Measurements from ENCODE around the gene C16orf74. TPM values are rescaled to one million over a fixed set of nuclear protein-coding genes. Genes with fewer than 3 reads are reported as not detected.

C16orf74 gene
- total RNA-seq, 1 donor from 2014 or later: not detected

DNA sequence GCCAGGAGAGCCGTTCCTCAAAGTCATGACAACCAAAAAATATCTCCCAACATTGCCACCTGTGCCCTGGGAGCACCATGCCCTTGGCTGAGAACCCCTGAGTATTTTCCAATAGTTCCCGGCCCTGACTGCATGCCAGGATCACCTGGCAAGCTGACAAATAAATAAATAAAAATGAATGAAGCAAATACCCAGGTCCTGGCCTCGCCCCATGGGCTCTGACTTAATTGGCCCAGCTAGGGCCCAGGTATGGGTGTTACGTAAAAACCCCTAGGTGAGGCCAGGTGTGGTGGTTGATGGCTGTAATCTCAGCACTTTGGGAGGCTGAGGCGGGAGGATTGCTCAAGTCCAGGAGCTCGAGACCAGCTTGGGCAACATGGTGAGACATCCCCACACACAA is 2.7 kb upstream of the C16orf74 start:
- Mint-ChIP-seq H3K36me3 (ENCODE audit: low read depth) (no peaks in the 10 kb centered on the region), H3K9me3 (no peaks in the 10 kb centered on the region), H3K4me3 (ENCODE audit: low read depth) (no peak overlapping the region), H3K4me1 (ENCODE audit: low read depth) (peaks cover 3% of the 10 kb centered on the region), H3K27me3 (ENCODE audit: low read depth) (peaks cover 20% of the 10 kb centered on the region), H3K27ac (no peak overlapping the region)
- intact Hi-C loops (cut with micrococcal nuclease): no loop called here
- no peak for DNase-seq (ENCODE audit: low spot score)

DNA sequence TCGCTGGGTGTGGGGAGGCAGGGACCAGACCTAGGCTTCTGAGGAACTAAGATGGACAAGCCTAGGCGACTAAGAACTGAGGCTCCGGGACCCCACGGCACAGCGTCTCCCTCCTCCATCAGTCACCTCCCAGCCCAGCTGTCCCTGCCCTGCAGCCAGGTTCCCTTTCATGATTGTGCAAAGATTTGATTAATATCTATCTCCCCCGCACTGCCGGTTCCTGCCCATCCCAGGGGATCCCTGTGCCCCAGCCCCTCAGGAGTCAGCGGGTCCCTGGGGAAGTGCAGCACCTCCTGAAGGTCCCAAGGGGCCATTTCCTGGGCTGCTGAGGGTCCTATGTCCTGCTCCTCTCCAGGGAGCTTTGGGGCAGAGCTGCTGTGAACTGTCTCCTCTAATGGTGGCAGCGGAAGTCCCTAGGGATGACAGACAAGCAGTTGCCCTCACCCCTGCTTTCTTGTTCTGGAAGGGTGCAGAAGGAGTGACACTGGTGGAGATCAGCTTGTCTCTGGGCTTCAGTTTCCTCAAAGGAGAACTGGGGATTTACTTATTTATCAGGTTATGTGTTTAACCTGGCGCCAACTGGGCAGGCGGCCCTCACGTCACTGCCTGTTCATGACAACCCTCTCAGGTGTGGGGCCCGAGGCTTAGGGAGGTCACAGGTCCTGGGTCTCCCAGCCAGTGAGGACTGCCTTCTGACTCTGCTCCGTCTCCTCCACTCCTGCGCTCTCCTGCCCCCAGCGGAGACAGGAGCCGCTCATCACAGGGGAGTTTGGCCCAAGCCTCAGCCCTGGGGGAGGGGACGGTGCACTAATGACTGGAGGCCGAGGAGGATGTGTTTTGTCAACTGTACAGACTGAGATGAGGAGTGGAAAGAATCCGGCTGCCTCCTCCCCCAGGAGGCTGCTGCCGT is 1.9 kb upstream of the C16orf74 start:
- Mint-ChIP-seq H3K36me3 (ENCODE audit: low read depth) (no peaks in the 10 kb centered on the region), H3K9me3 (no peaks in the 10 kb centered on the region), H3K4me1 (ENCODE audit: low read depth) (peaks cover 3% of the 10 kb centered on the region), H3K4me3 (ENCODE audit: low read depth) (no peak overlapping the region), H3K27ac (no peak overlapping the region), H3K27me3 (ENCODE audit: low read depth) (peaks cover 22% of the 10 kb centered on the region)
- no peak for DNase-seq (ENCODE audit: low spot score)
- intact Hi-C loops (cut with micrococcal nuclease): no loop called here

DNA sequence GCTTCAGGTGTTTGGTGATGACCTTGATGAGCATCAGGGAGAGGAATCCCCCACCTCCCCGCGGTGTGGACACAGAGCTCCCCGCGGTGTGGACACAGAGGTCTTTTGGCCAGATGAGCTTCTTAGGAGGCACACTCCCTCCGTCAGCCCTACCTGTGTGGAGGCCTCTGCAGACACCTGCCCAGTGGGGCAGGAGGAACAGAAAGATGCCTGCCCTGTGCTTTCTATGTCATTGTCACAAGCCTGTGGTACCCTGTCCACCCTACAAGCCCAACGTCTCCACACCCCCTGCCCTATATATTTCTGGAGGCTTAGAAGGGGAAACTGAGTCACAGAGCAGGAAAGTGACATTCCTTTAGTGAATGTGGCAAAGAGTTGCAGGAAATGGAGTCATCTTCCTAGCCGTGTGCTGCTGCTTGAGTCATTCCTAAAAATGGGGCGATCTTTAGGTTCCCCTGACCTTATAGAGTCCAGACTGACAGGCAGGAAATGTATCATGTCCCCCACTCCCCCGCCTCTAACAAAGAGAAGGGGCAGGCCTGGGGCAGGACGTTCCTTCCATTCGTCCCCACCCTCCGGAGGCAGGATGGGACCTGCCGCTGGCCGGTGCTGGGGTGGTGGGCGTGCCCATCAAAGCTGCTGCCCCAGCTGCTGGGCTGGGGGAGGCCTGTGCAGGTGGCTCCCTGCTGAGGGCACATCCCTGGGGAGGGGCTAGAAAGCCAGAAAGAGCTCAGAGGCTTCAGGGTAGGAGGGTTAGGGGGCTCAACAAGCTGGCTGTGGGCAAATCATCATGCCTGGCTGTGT is 1.0 kb upstream of the C16orf74 start:
- no peaks in the 10 kb centered on the region for H3K36me3 Mint-ChIP-seq (ENCODE audit: low read depth)
- H3K27ac Mint-ChIP-seq: no peak overlapping the region
- intact Hi-C loops (cut with micrococcal nuclease): no loop called here
- peaks cover 22% of the 10 kb centered on the region for H3K27me3 Mint-ChIP-seq (ENCODE audit: low read depth)
- no peaks in the 10 kb centered on the region for H3K9me3 Mint-ChIP-seq
- no peak for DNase-seq (ENCODE audit: low spot score)
- H3K4me1 Mint-ChIP-seq (ENCODE audit: low read depth): peaks cover 3% of the 10 kb centered on the region
- no peak overlapping the region for H3K4me3 Mint-ChIP-seq (ENCODE audit: low read depth)

DNA sequence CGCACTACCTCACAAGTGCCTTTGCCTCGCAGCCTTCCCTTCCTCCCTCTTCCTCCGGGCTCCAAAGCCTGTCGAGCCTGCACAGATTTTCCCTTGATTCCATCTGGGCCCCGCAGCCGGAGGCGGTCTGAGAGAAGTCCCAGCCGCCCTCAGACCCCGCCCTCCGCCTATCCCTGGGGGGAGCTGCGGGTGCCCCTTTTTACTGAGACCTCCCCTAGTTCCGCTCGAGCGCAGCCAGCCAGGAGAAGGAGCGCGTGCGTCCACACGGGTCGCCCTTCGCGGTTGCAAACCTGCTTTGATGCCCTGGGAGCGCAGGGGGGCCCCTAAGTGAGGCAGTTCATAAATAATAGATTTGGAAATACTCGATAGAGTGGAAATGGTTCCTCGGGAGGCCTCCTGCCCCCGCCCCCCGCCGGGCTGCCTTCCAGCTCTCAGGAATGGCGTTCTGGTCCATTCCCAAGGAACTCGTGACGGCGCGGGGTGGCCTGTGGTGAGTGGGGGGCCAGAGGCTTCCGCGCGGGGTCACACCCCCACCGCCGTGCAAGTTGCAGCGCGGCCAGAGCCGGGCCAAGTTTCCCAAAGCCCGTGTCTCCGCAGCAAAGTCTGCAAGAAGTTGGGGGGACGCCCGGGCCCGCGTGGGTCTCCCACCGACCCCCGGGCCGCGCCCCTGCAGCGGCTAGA is 610 bp downstream of the C16orf74 start:
- intact Hi-C loops (cut with micrococcal nuclease): no loop called here
- Mint-ChIP-seq H3K4me3 (ENCODE audit: low read depth) (peak overlapping the region; percentile 74), H3K4me1 (ENCODE audit: low read depth) (peaks cover 3% of the 10 kb centered on the region), H3K27me3 (ENCODE audit: low read depth) (peaks cover 22% of the 10 kb centered on the region), H3K27ac (no peak overlapping the region), H3K36me3 (ENCODE audit: low read depth) (no peaks in the 10 kb centered on the region), H3K9me3 (no peaks in the 10 kb centered on the region)
- DNase-seq (ENCODE audit: low spot score): no peak

DNA sequence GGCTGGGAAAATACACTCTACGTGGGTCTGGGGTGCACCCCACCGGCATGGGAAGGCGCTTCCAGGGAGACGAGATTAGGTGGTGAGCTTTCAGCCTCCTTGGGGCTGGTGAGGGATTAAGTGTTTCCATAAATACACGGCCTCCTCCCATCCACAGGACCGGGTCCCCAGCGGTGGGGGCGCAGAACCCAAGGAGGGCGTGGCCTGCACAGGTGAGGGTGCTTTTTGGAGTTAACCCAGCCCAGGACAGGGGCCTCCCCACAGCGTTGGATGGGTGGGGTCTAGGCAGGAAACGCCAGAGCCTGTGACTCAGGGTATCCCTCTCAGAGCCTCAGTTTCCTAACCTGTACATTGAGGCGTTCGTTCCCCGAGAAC is 1.1 kb downstream of the C16orf74 start:
- intact Hi-C loops (cut with micrococcal nuclease): no loop called here
- Mint-ChIP-seq H3K4me1 (ENCODE audit: low read depth) (peaks cover 3% of the 10 kb centered on the region), H3K27me3 (ENCODE audit: low read depth) (peaks cover 22% of the 10 kb centered on the region), H3K27ac (no peak overlapping the region), H3K4me3 (ENCODE audit: low read depth) (no peak overlapping the region), H3K9me3 (no peaks in the 10 kb centered on the region), H3K36me3 (ENCODE audit: low read depth) (no peaks in the 10 kb centered on the region)
- no peak for DNase-seq (ENCODE audit: low spot score)

DNA sequence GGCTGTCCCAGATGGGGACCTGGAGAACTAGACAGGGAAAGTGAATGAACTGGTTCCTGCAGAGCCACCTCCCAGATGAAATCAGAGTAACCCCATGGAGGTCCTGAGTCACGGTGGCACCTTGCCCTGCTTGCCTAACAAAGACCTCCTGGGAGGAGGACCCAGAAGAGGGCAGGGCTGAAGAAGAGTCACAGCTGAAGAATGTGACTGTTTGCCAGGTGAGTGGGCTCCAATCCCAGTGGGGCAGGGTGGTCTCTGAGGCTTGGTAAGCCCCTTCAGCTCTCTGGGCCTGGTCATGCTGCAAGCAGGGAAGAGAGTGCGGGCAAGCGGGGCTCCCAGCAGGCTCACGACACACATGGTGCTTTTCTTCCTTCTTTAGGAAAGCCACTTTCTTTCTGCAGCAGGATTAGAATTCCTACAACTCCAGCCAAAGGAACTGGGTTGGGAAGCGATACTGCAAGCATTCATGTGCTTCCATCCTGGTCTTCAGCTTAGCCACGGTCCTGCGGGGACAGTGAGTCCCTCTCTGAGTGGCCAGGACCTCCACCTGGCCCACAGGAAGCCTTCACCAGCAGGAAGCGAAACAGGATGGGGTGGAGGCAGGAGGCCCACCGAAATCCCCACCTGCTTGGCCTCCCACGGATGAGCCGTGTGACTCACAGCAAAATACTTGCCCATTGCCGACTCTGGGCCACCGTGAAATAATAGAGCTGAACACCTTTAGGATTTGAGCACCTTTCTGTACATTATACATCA is 4.3 kb downstream of the C16orf74 start:
- intact Hi-C loops (cut with micrococcal nuclease): no loop called here
- Mint-ChIP-seq H3K36me3 (ENCODE audit: low read depth) (no peaks in the 10 kb centered on the region), H3K4me3 (ENCODE audit: low read depth) (no peak overlapping the region), H3K9me3 (no peaks in the 10 kb centered on the region), H3K27ac (no peak overlapping the region), H3K4me1 (ENCODE audit: low read depth) (peaks cover 3% of the 10 kb centered on the region), H3K27me3 (ENCODE audit: low read depth) (peaks cover 11% of the 10 kb centered on the region)
- DNase-seq (ENCODE audit: low spot score): no peak

DNA sequence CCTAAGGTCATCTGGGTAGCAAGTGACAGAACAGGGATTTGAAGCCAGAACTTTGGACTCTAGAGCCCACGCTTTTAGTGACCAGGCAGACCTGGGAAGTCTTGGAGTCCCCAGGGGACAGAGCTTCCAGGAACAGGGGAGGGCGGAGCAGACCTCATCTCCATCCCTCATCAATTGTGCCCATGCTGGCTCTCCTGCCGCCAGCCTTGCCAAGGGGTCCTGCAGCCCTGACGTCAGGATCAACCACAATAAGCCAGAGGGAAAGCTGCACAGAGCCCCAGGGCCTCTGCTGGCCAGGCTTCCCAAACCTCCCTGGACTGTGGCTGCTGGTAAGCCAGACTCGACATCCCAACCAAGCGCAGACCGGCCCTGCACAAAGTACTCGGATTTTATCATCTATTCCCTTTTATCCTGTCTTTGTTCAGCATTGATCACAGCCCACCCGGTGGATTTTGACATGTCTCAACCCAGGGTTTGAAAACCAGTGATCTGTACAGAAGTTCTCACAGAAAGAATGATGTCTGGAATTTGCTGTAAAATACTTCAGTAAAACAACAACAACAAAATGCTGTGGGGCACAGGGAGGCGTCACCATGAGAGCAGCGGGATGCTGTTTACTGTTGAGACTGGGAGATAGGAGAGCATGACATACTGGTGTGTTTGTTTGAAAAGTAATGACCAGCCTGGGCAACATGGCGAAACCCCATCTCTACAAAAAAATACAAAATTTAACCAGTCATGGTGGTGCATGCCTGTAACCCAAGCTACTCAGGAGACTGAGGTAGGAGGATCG is 11.8 kb downstream of the C16orf74 start:
- Mint-ChIP-seq H3K4me3 (ENCODE audit: low read depth) (no peak overlapping the region), H3K27ac (no peak overlapping the region), H3K36me3 (ENCODE audit: low read depth) (no peaks in the 10 kb centered on the region), H3K9me3 (no peaks in the 10 kb centered on the region), H3K27me3 (ENCODE audit: low read depth) (peaks cover 2% of the 10 kb centered on the region), H3K4me1 (ENCODE audit: low read depth) (peaks cover 5% of the 10 kb centered on the region)
- intact Hi-C loops (cut with micrococcal nuclease): no loop called here
- no peak for DNase-seq (ENCODE audit: low spot score)

DNA sequence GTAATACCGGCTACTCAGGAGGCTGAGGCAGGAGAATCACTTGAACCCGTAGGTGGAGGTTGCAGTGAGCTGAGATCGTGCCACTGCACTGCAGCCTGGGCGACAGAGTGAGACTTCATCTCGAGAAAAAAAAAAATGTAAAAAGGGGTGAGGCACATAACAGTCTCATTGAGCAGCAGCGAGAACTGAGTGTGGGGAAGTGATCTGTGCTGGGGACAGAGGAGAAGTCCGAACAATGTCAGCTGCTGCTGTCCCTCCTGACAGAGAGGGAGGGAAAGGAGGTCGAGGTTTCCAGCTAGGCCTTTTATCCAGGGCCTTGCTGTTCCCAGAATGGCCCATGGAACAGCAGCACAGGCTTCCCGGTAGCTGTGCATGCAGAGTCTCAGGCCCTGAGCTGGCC is 14.0 kb downstream of the C16orf74 start:
- DNase-seq (ENCODE audit: low spot score): no peak
- intact Hi-C loops (cut with micrococcal nuclease): no loop called here
- H3K27ac Mint-ChIP-seq: no peak overlapping the region
- H3K36me3 Mint-ChIP-seq (ENCODE audit: low read depth): no peaks in the 10 kb centered on the region
- H3K4me1 Mint-ChIP-seq (ENCODE audit: low read depth): peaks cover 5% of the 10 kb centered on the region
- no peaks in the 10 kb centered on the region for H3K9me3 Mint-ChIP-seq
- peaks cover 2% of the 10 kb centered on the region for H3K27me3 Mint-ChIP-seq (ENCODE audit: low read depth)
- H3K4me3 Mint-ChIP-seq (ENCODE audit: low read depth): no peak overlapping the region

DNA sequence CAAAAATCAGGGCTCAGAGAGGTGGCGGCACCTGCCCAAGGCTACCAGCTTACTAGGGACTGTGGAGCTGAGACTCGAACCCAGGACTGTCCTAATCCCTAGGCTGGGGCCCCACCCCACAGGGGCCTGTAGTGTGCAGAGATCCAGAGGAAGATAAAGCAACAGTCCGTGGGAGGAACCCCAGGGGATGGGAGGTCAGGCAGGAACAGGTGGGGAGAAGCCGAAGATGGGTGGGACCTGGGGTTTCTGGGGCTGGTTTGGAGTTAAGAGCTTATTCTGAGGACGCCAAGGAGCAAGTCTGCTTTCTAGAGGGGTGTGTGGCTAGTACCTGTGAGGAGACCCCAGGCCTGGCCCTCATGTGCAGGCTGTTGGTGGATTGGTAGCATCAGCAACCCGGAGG is 14.9 kb downstream of the C16orf74 start:
- Mint-ChIP-seq H3K36me3 (ENCODE audit: low read depth) (no peaks in the 10 kb centered on the region), H3K9me3 (no peaks in the 10 kb centered on the region), H3K27me3 (ENCODE audit: low read depth) (peaks cover 2% of the 10 kb centered on the region), H3K27ac (no peak overlapping the region), H3K4me1 (ENCODE audit: low read depth) (peaks cover 5% of the 10 kb centered on the region), H3K4me3 (ENCODE audit: low read depth) (no peak overlapping the region)
- DNase-seq (ENCODE audit: low spot score): no peak
- intact Hi-C loops (cut with micrococcal nuclease): no loop called here

DNA sequence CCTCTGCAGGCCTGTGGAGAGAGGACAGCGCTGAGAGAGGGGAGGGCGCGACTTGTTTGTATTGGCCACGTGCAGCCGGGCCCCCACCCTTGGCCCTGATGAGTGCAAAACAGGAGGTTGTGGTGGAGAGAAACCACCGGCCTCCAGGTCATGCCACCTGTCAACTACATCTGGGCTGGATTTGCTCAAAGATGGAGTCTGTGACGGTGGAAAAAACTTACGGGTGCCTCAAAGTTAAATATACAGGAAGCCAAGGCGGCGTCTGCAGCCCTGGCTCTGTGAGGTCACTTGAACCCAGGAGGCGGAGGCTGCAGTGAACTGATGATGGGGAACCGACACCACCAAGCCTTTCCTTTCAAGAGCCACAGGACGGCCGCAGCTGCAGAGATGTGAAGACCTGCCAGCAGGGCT is 15.7 kb downstream of the C16orf74 start:
- Mint-ChIP-seq H3K27me3 (ENCODE audit: low read depth) (peaks cover 2% of the 10 kb centered on the region), H3K27ac (no peak overlapping the region), H3K4me1 (ENCODE audit: low read depth) (peaks cover 5% of the 10 kb centered on the region), H3K4me3 (ENCODE audit: low read depth) (no peak overlapping the region), H3K9me3 (no peaks in the 10 kb centered on the region), H3K36me3 (ENCODE audit: low read depth) (no peaks in the 10 kb centered on the region)
- intact Hi-C loops (cut with micrococcal nuclease): no loop called here
- peak; percentile 18 for DNase-seq (ENCODE audit: low spot score)

DNA sequence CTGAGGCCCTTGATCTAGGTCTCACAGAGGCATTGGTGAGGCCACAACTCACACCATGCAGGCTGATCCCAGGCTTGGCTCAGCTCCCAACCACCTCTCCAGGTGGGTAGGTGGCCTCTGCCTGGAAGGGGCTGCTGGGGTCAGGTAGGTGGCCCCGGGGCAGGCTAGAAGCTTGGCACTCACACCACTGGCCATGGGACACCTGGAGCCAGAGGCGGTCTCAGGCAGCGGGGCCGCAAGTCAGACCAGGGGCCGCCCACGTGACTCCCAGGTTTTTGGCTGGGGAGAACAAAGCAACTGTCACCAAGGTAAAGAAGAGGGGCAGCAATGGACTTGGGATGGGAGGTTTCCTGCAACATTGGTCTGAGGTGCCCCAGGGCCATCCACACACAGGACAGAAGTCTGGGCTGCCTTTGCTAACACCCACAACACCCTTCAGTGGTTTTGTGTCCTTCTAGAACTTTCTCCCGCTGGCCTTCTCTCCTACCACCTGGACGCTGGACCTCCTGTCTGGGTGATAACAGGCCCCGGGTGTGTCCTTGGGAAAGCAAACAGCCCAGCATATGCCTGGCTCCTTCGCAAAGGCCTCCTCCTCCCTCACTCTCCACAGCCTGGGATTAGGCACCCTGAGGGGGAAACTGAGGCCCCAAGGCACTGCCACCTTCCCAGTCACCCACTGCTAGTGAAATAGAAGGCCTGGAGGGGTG is 16.4 kb downstream of the C16orf74 start:
- DNase-seq (ENCODE audit: low spot score): no peak
- Mint-ChIP-seq H3K9me3 (no peaks in the 10 kb centered on the region), H3K27me3 (ENCODE audit: low read depth) (peaks cover 2% of the 10 kb centered on the region), H3K36me3 (ENCODE audit: low read depth) (no peaks in the 10 kb centered on the region), H3K27ac (no peak overlapping the region), H3K4me1 (ENCODE audit: low read depth) (peaks cover 5% of the 10 kb centered on the region), H3K4me3 (ENCODE audit: low read depth) (no peak overlapping the region)
- intact Hi-C loops (cut with micrococcal nuclease): no loop called here

All from activated T-helper 2 cell treated with anti-CD3 and anti-CD28 coated beads, Interferon-gamma antibody, Interleukin-2, Interleukin-4, amounts not matched to agents 10 μg/mL and 5 μg/mL and 100 μg/mL, durations not matched to agents 14 hours and 24 hours and 36 hours (primary cell).